ENCODE results near the gene JUNB.

JUNB gene

GRCh38 chr19:12791345-12792050 is at the start of gene JUNB:
TSS of gene JUNB (plus strand) at chr19:12791486. CDS start at chr19:12791772, 286 bp downstream.
- H3K27me3 Mint-ChIP-seq (ENCODE audit: low read depth), result no peaks in the 10 kb centered on the region
- H3K36me3 Mint-ChIP-seq (ENCODE audit: low read depth), result peaks cover 7% of the 10 kb centered on the region
- no peaks in the 10 kb centered on the region for H3K9me3 Mint-ChIP-seq
- H3K27ac Mint-ChIP-seq, result peak within 1 kb of the TSS; percentile 99
- peak within 1 kb of the TSS; percentile 95 for H3K4me3 Mint-ChIP-seq
- peaks cover 36% of the 10 kb centered on the region for H3K4me1 Mint-ChIP-seq (ENCODE audit: low read depth)

- no peak overlapping the region for H3K27ac Mint-ChIP-seq
- peaks cover 4% of the 10 kb centered on the region for H3K27me3 Mint-ChIP-seq (ENCODE audit: low read depth)
- H3K36me3 Mint-ChIP-seq (ENCODE audit: low read depth), result peaks cover 42% of the 10 kb centered on the region
- H3K9me3 Mint-ChIP-seq, result peaks cover 11% of the 10 kb centered on the region
- no peak overlapping the region for H3K4me3 Mint-ChIP-seq
- no peaks in the 10 kb centered on the region for H3K4me1 Mint-ChIP-seq (ENCODE audit: low read depth)
Observed at GRCh38 chr19:12745166-12745897, 46.0 kb upstream of the JUNB start.

DNA sequence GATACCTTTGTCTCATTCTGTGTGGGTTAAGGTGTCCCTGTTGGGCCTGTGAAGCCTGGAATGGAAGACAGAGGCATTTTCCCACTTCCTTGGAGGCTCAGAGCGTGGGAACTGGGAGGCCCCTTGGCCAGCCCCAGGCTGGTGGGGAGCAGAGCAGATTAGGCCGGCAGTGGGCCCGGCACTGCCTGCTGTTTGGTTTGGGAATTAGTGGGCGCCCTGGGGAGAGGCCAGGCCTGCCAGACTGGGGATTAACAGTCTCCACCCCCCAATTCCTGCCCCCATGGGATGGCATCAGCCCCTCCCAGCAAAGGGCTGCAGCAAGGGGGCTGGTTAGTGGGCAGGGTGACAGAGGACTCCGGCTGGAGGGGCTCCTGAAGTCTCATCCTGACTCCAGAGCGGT is 42.8 kb upstream of the JUNB start:
- Mint-ChIP-seq H3K4me3 (no peak overlapping the region), H3K36me3 (ENCODE audit: low read depth) (peaks cover 30% of the 10 kb centered on the region), H3K27me3 (ENCODE audit: low read depth) (peaks cover 17% of the 10 kb centered on the region)

DNA sequence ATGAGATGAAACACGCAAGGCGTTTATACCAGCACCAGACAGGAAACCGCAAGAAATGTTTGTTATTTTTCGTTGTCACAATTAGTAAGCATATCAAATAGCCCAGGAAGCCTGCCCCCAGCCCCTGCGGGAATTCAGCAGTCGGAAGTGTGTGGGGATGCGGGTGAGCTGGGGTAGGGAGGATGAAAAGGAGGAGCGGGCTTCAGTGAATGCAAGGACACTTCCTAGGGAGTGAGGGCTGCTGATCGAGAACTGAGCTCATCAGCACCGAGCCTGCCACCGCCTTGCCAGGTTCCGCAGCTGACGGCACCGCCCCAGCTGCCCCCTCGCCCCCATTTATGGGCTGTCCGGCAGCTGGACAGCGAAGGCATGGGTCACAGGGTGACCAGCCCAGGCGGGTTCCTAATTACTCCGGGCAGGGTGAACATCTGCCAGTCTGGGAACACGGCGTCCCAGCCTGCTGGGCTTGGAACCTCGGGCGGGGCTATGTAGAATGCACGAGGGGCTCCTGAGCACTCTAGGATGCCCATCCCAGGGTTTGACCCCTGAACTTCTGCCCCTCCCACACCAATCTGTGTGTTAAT is 41.3 kb upstream of the JUNB start:
- Mint-ChIP-seq H3K27me3 (ENCODE audit: low read depth) (peaks cover 17% of the 10 kb centered on the region), H3K4me1 (ENCODE audit: low read depth) (no peaks in the 10 kb centered on the region), H3K4me3 (no peak overlapping the region)

More for the DNA sequence above, 42.8 kb upstream of the JUNB start:
- H3K9me3 Mint-ChIP-seq, result peaks cover 11% of the 10 kb centered on the region
- no peaks in the 10 kb centered on the region for H3K4me1 Mint-ChIP-seq (ENCODE audit: low read depth)
- H3K27ac Mint-ChIP-seq, result no peak overlapping the region

DNA sequence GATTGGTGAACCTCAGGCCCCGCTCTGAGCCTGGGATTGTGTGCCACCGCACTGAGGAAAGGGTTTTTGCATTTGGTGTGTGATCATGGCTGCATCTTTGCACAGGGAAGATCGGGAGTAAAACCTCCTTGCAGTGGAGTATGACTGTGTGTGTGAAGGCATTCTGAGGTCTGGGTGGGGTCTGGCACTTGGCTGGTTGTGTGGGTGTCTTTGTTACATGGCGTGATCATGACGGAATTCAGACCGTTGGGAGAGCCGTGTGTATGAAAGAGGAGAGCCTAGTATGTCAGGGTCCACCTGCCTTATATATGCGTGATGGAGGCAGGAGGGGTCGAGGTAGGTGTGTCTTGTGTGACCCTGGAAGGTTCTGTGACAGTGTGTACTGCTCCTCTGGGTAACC is 40.4 kb upstream of the JUNB start:
- H3K36me3 Mint-ChIP-seq (ENCODE audit: low read depth), result peaks cover 22% of the 10 kb centered on the region
- H3K4me1 Mint-ChIP-seq (ENCODE audit: low read depth), result no peaks in the 10 kb centered on the region
- no peak overlapping the region for H3K4me3 Mint-ChIP-seq
- H3K27ac Mint-ChIP-seq, result no peak overlapping the region
- H3K27me3 Mint-ChIP-seq (ENCODE audit: low read depth), result peaks cover 17% of the 10 kb centered on the region
- peaks cover 11% of the 10 kb centered on the region for H3K9me3 Mint-ChIP-seq

More for the DNA sequence above, 41.3 kb upstream of the JUNB start:
- no peak overlapping the region for H3K27ac Mint-ChIP-seq
- H3K9me3 Mint-ChIP-seq, result peaks cover 11% of the 10 kb centered on the region
- peaks cover 24% of the 10 kb centered on the region for H3K36me3 Mint-ChIP-seq (ENCODE audit: low read depth)

GRCh38 chr19:12751635-12752034 is 39.7 kb upstream of the JUNB start, which contains the start of gene BEST2:
TSS of gene BEST2 (plus strand) at chr19:12751791. CDS start at chr19:12752593, 802 bp downstream.
- Mint-ChIP-seq H3K27me3 (ENCODE audit: low read depth) (peaks cover 17% of the 10 kb centered on the region), H3K4me1 (ENCODE audit: low read depth) (no peaks in the 10 kb centered on the region), H3K4me3 (no peak within 1 kb of the TSS), H3K9me3 (peaks cover 11% of the 10 kb centered on the region), H3K36me3 (ENCODE audit: low read depth) (peaks cover 19% of the 10 kb centered on the region), H3K27ac (no peak within 1 kb of the TSS)

- H3K9me3 Mint-ChIP-seq, result peaks cover 11% of the 10 kb centered on the region
- H3K27me3 Mint-ChIP-seq (ENCODE audit: low read depth), result peaks cover 17% of the 10 kb centered on the region
- H3K27ac Mint-ChIP-seq, result no peak overlapping the region
- H3K36me3 Mint-ChIP-seq (ENCODE audit: low read depth), result peaks cover 13% of the 10 kb centered on the region
- no peak overlapping the region for H3K4me3 Mint-ChIP-seq
- H3K4me1 Mint-ChIP-seq (ENCODE audit: low read depth), result no peaks in the 10 kb centered on the region
Observed at GRCh38 chr19:12752056-12752781, 39.1 kb upstream of the JUNB start.

DNA sequence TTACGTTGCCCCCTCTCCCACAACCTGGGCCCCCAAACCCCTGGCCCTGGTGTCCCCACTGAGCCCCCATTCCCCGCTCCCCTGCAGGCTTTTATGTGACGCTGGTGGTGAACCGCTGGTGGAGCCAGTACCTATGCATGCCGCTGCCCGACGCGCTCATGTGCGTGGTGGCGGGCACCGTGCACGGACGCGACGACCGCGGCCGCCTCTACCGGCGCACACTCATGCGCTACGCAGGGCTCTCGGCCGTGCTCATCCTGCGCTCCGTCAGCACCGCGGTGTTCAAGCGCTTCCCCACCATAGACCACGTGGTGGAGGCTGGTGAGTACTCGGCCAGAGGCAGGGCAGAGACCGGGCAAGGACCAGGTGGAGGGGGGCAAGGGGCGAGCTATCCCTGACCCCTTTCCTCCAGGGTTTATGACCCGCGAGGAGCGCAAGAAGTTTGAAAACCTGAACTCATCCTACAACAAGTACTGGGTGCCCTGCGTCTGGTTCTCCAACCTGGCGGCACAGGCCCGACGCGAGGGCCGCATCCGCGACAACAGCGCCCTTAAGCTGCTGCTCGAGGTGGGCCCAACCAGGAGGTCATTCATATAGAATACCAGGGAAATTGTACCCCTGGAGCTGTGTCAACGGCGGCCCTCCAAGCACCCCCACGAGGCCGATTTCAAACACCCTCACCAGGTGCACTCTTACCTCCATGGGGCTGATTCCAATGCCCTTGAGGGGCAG is 36.7 kb upstream of the JUNB start:
- Mint-ChIP-seq H3K9me3 (no peaks in the 10 kb centered on the region), H3K36me3 (ENCODE audit: low read depth) (no peaks in the 10 kb centered on the region), H3K27ac (no peak overlapping the region), H3K27me3 (ENCODE audit: low read depth) (peaks cover 21% of the 10 kb centered on the region), H3K4me1 (ENCODE audit: low read depth) (peaks cover 5% of the 10 kb centered on the region), H3K4me3 (no peak overlapping the region)

- Mint-ChIP-seq H3K36me3 (ENCODE audit: low read depth) (no peaks in the 10 kb centered on the region), H3K4me1 (ENCODE audit: low read depth) (peaks cover 9% of the 10 kb centered on the region), H3K27me3 (ENCODE audit: low read depth) (peaks cover 10% of the 10 kb centered on the region), H3K9me3 (no peaks in the 10 kb centered on the region), H3K4me3 (no peak overlapping the region), H3K27ac (no peak overlapping the region)
Observed at GRCh38 chr19:12756150-12756883, 35.0 kb upstream of the JUNB start.

GRCh38 chr19:12757544-12758274 is 33.6 kb upstream of the JUNB start:
- Mint-ChIP-seq H3K27ac (no peak overlapping the region), H3K4me1 (ENCODE audit: low read depth) (peaks cover 9% of the 10 kb centered on the region), H3K4me3 (peak overlapping the region; percentile 46), H3K9me3 (no peaks in the 10 kb centered on the region), H3K27me3 (ENCODE audit: low read depth) (peaks cover 5% of the 10 kb centered on the region), H3K36me3 (ENCODE audit: low read depth) (no peaks in the 10 kb centered on the region)

- no peaks in the 10 kb centered on the region for H3K36me3 Mint-ChIP-seq (ENCODE audit: low read depth)
- peaks cover 9% of the 10 kb centered on the region for H3K4me1 Mint-ChIP-seq (ENCODE audit: low read depth)
- H3K4me3 Mint-ChIP-seq, result no peak overlapping the region
- no peaks in the 10 kb centered on the region for H3K9me3 Mint-ChIP-seq
- peaks cover 5% of the 10 kb centered on the region for H3K27me3 Mint-ChIP-seq (ENCODE audit: low read depth)
- H3K27ac Mint-ChIP-seq, result no peak overlapping the region
Observed at GRCh38 chr19:12759686-12760085, 31.6 kb upstream of the JUNB start.

DNA sequence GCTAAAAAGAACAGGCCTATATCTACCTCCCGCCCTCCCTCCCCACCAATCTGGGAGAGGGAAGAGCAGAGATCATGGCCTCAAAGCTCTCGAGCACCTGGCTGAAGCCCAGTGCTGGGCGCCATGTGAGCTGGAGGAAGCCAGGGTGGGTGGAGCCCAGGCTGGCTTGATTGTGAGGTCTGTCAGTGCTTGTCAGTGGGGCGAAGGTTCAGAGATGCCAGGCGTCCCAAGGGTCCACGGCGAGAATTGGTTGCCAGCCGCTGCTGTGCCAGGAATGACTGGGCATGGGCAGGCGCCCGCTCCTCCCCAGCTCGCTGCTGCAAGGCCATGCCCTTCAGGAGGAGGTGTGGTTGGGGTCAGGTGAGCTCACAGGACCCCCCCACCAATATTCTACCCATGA is 28.2 kb upstream of the JUNB start:
- H3K36me3 Mint-ChIP-seq (ENCODE audit: low read depth), result no peaks in the 10 kb centered on the region
- H3K27ac Mint-ChIP-seq, result no peak overlapping the region
- peaks cover 11% of the 10 kb centered on the region for H3K4me1 Mint-ChIP-seq (ENCODE audit: low read depth)
- no peak overlapping the region for H3K4me3 Mint-ChIP-seq
- H3K9me3 Mint-ChIP-seq, result no peaks in the 10 kb centered on the region
- peaks cover 5% of the 10 kb centered on the region for H3K27me3 Mint-ChIP-seq (ENCODE audit: low read depth)

GRCh38 chr19:12764698-12765097 is 26.6 kb upstream of the JUNB start:
- Mint-ChIP-seq H3K4me1 (ENCODE audit: low read depth) (peaks cover 7% of the 10 kb centered on the region), H3K27me3 (ENCODE audit: low read depth) (no peaks in the 10 kb centered on the region), H3K9me3 (no peaks in the 10 kb centered on the region), H3K27ac (no peak overlapping the region), H3K36me3 (ENCODE audit: low read depth) (no peaks in the 10 kb centered on the region), H3K4me3 (no peak overlapping the region)
